IMR-90 (cell line): ENCODE results near the gene BMP8A. TPM values are rescaled to one million over a fixed set of nuclear protein-coding genes. Genes with fewer than 3 reads are reported as not detected.
"Not testable (repeated sequence)": the region's sequence is repeated elsewhere in the genome, so short reads cannot be mapped to it uniquely, and the experiment has no call there.

ENCODE experiments used
- ATAC-seq: fragments of 200-7000 bp; cut with Tn5 transposase; 2 replicates; pipeline ENCODE4 v1.9.1; 2020; ENCODE audit warnings: low read depth, mild to moderate bottlenecking, moderate library complexity
- BruUV-seq: library from RNA; stranded (reverse); fragments of 400-500 nt; replicated peaks from 2 replicates; lab custom pipeline; 2021; lab: Mats Ljungman, UMichigan
- CTCF ChIA-PET: fragments of 300-600 bp; formaldehyde crosslinking; extraction: SDS; loops from one replicate; lab custom pipeline; 2021; ENCODE audit warnings: antibody characterized with exemption; lab: Yijun Ruan, JAX
- POLR2A ChIA-PET: fragments of 300-600 bp; sonication (Branson Sonifier 250); formaldehyde crosslinking; loops from one replicate; lab custom pipeline; 2022; ENCODE audit warnings: antibody characterized with exemption; ENCODE audit not compliant: unreplicated experiment; lab: Charles Lee
- DNase-seq: peaks from one replicate; pipeline ENCODE4 v3.0.0; 2013
- H2AFZ ChIP-seq: replicated peaks from 2 replicates; pipeline ENCODE3; 2013; ENCODE audit warnings: low read length, mild to moderate bottlenecking; ENCODE audit not compliant: poor library complexity
- H2AK5ac ChIP-seq: 2 replicates; pipeline ENCODE4 v1.6.1; 2013; ENCODE audit warnings: low read depth, low read length, inconsistent platforms
- H2AK9ac ChIP-seq: replicated peaks from 2 replicates; pipeline ENCODE3; 2013; ENCODE audit warnings: mild to moderate bottlenecking, low read depth, low read length, moderate library complexity; ENCODE audit not compliant: poor library complexity
- H2BK120ac ChIP-seq: 2 replicates; pipeline ENCODE4 v1.6.1; 2013; ENCODE audit warnings: low read depth, low read length, inconsistent platforms
- H2BK15ac ChIP-seq: 3 replicates; pipeline ENCODE4 v1.6.1; 2013; ENCODE audit warnings: low read depth, low read length, inconsistent platforms
- H2BK20ac ChIP-seq: 2 replicates; pipeline ENCODE4 v1.6.1; 2013; ENCODE audit warnings: low read depth, mild to moderate bottlenecking, inconsistent platforms, low read length, moderate library complexity
- H2BK5ac ChIP-seq: 2 replicates; pipeline ENCODE4 v1.6.1; 2013; ENCODE audit warnings: mild to moderate bottlenecking, low read depth, low read length, inconsistent platforms; ENCODE audit not compliant: poor library complexity, severe bottlenecking
- H3K14ac ChIP-seq: replicated peaks from 2 replicates; pipeline ENCODE4 v1.6.1; 2013; ENCODE audit warnings: low read depth, low read length, inconsistent platforms
- H3K18ac ChIP-seq: 2 replicates; pipeline ENCODE4 v1.6.1; 2013; ENCODE audit warnings: low read depth, low read length, control low read depth
- H3K23ac ChIP-seq: 2 replicates; pipeline ENCODE4 v1.6.1; 2013; ENCODE audit warnings: low read depth, low read length, inconsistent platforms
- H3K27ac ChIP-seq: 2 replicates; pipeline ENCODE4 v1.5.1; 2013; ENCODE audit warnings: mild to moderate bottlenecking, control low read depth, low read length; ENCODE audit not compliant: insufficient read depth
- H3K27me3 ChIP-seq: 2 replicates; pipeline ENCODE4 v1.6.1; 2013; ENCODE audit warnings: low read length; ENCODE audit not compliant: control insufficient read depth, insufficient read depth
- H3K36me3 ChIP-seq: 2 replicates; pipeline ENCODE4 v1.6.1; 2013; ENCODE audit warnings: low read length, mixed read lengths; ENCODE audit not compliant: control insufficient read depth, insufficient read depth
- H3K4ac ChIP-seq: 2 replicates; pipeline ENCODE4 v1.6.1; 2013; ENCODE audit warnings: low read depth, low read length, inconsistent platforms
- H3K4me1 ChIP-seq: 2 replicates; pipeline ENCODE4 v1.6.1; 2013; ENCODE audit warnings: low read length, mixed read lengths; ENCODE audit not compliant: control insufficient read depth, insufficient read depth
- H3K4me2 ChIP-seq: 2 replicates; pipeline ENCODE4 v1.6.1; 2013; ENCODE audit warnings: low read depth, mild to moderate bottlenecking, control low read depth, low read length, moderate library complexity
- H3K4me3 ChIP-seq: 2 replicates; pipeline ENCODE4 v1.5.1; 2013; ENCODE audit warnings: low read depth, mild to moderate bottlenecking, control low read depth, low read length, moderate library complexity; ENCODE audit not compliant: insufficient read depth
- H3K56ac ChIP-seq: 2 replicates; pipeline ENCODE4 v1.6.1; 2013; ENCODE audit warnings: low read length, inconsistent platforms; ENCODE audit not compliant: insufficient read depth; ENCODE audit errors: extremely low read depth
- H3K79me1 ChIP-seq, 2 experiments: 2 replicates each; pipeline ENCODE4 v1.6.1; 2013; ENCODE audit warnings: low read length in 2 of 2, inconsistent platforms in 1 of 2, low read depth in 1 of 2
- H3K9ac ChIP-seq: 2 replicates; pipeline ENCODE4 v1.6.1; 2013; ENCODE audit warnings: low read depth, low read length, control low read depth
- H3K9me1 ChIP-seq: 2 replicates; pipeline ENCODE4 v1.6.1; 2013; ENCODE audit warnings: low read length, inconsistent platforms; ENCODE audit not compliant: insufficient read depth
- H3K9me3 ChIP-seq: 2 replicates; pipeline ENCODE4 v1.6.1; 2013; ENCODE audit warnings: low read length; ENCODE audit not compliant: control insufficient read depth, insufficient read depth
- H4K20me1 ChIP-seq: 2 replicates; pipeline ENCODE4 v1.6.1; 2013; ENCODE audit warnings: low read length, inconsistent platforms; ENCODE audit not compliant: insufficient read depth
- H4K5ac ChIP-seq: 2 replicates; pipeline ENCODE4 v1.6.1; 2013; ENCODE audit warnings: mild to moderate bottlenecking, low read depth, low read length, control low read depth
- H4K8ac ChIP-seq, 2 experiments: 2 replicates each; pipeline ENCODE4 v1.6.1; 2013; ENCODE audit warnings: low read depth in 2 of 2, low read length in 2 of 2, control low read depth in 1 of 2, inconsistent platforms in 1 of 2
- H4K91ac ChIP-seq: 2 replicates; pipeline ENCODE4 v1.6.1; 2013; ENCODE audit warnings: low read depth, low read length, inconsistent platforms; ENCODE audit not compliant: insufficient read depth
- WGBS, 2 experiments: methylation state at CpG; one replicate each; pipeline versions ENCODE4 v1.1.5 to v1.1.7; 2013; ENCODE audit warnings: missing lambda C conversion rate in 2 of 2; ENCODE audit not compliant: insufficient read length in 1 of 2; ENCODE audit errors: extremely low coverage in 2 of 2; 5-methylcytosine and 5-hydroxymethylcytosine counted together
- dilution Hi-C: fragments of 300-500 bp; cut with HindIII; formaldehyde crosslinking; loops from one replicate; pipeline ENCODE4 v1.14.3; 2018; ENCODE audit warnings: low sequenced_read_pairs; ENCODE audit not compliant: unreplicated experiment
- in situ Hi-C: fragments of 300-500 bp; cut with MboI; formaldehyde crosslinking; loops from 3 replicates; pipeline ENCODE4 v1.14.3; 2019; ENCODE audit warnings: low sequenced_read_pairs, inconsistent platforms, mixed read lengths
- intact Hi-C: fragments of 100-400 bp; cut with micrococcal nuclease; formaldehyde crosslinking; loops from 2 replicates; pipeline ENCODE4 v1.10.0; 2022
- polyA plus RNA-seq, 3 experiments: library from polyadenylated mRNA; depleted of rRNA; stranded (reverse); fragments of >200 nt; gene quantifications; 2 replicates each; pipeline ENCODE4 v1.2.3, GENCODE V29; 2012; ENCODE audit warnings: low replicate concordance in 1 of 3
- total RNA-seq: library from RNA; depleted of rRNA; stranded (reverse); fragments of >200 nt; gene quantifications from 2 replicates; pipeline ENCODE4 v1.2.3, GENCODE V29; 2012

BMP8A gene
- total and polyA plus RNA-seq, 2 of the 4 experiments (the other 2 are of a cell fraction): not detected

- H4K20me1 ChIP-seq, H2BK120ac ChIP-seq, H3K9ac ChIP-seq, H3K23ac ChIP-seq, BruUV-seq, in situ Hi-C loops, H3K14ac ChIP-seq, H3K4ac ChIP-seq, dilution Hi-C loops, H2AK5ac ChIP-seq, H4K91ac ChIP-seq, H3K56ac ChIP-seq, H3K4me3 ChIP-seq, CTCF ChIA-PET, H3K9me3 ChIP-seq, DNase-seq, H3K27ac ChIP-seq, H4K5ac ChIP-seq, H2BK15ac ChIP-seq, H2AFZ ChIP-seq, H3K18ac ChIP-seq, ATAC-seq, H3K4me1 ChIP-seq, H2BK5ac ChIP-seq, H3K4me2 ChIP-seq, H4K8ac ChIP-seq, H3K27me3 ChIP-seq, H2AK9ac ChIP-seq, H2BK20ac ChIP-seq, POLR2A ChIA-PET: not testable (repeated sequence)
- no CpG with 5 or more reads among the region's 1 CpG for WGBS, 2 experiments
- Histone ChIP-seq H3K36me3 (peaks cover 45% of the 10 kb centered on the region), H3K79me1 (peaks cover 19 to 45% of the 10 kb centered on the region in 2 experiments), H3K9me1 (peaks cover 20% of the 10 kb centered on the region; the same call in 1 of the 2 replicates)
- intact Hi-C loops: loop anchor here (5.0 kb wide), 1 partner anchor 62 kb away; no protein-coding TSS in a partner anchor
These were observed 15.9 kb upstream of the BMP8A start for GRCh38 chr1:39475551-39475950.
